ENCODE measurements around the gene SEPTIN14. TPM values are rescaled to one million over a fixed set of nuclear protein-coding genes. Genes with fewer than 3 reads are reported as not detected.
"Not testable (repeated sequence)": the region's sequence is repeated elsewhere in the genome, so short reads cannot be mapped to it uniquely, and the experiment has no call there.

Gene SEPTIN14
- total and polyA plus RNA-seq, 2 of the 13 experiments (the other 11 are each of a cell fraction or from before 2014, with no cell fraction given): not detected

GRCh38 chr7:55893940-55894339 is 31.4 kb upstream of the SEPTIN14 start:
- no peak; the same call in 2 of the 3 replicates for ATAC-seq
- no peak overlapping the region for H2AFZ ChIP-seq (ENCODE audit: low read length)
- H3K9me3 ChIP-seq (ENCODE audit: low read length): no peaks in the 10 kb centered on the region
- no peak overlapping the region for H3K9ac ChIP-seq (ENCODE audit: insufficient read depth, low read depth, low read length)
- H3K27me3 ChIP-seq (ENCODE audit: control insufficient read depth in 1 of 2, insufficient read depth in 2 of 2, low read length in 2 of 2): no peaks in the 10 kb centered on the region
- H4K20me1 ChIP-seq (ENCODE audit: insufficient read depth, low read length): no peaks in the 10 kb centered on the region
- no peak overlapping the region for H3K4me3 ChIP-seq (replicated peaks in 1 of 3; ENCODE audit: insufficient read depth in 1 of 3, low read depth in 2 of 3, low read length in 3 of 3)
- intact Hi-C loops (cut with micrococcal nuclease; ENCODE audit: unreplicated experiment) (no loop called here), in situ Hi-C loops (cut with HindIII; ENCODE audit: extremely low pct_ligation_motif_present, low pct_unique_long_range_greater_than_20kb) (no loop called here)
- H3K27ac ChIP-seq (ENCODE audit: extremely low read length, insufficient read depth, low read length): no peak overlapping the region
- BruUV-seq (replicated peaks): no TSS peak
- H3K4me2 ChIP-seq (ENCODE audit: low read depth, low read length): no peak overlapping the region
- POLR2A ChIA-PET: no interaction called here
- no peaks in the 10 kb centered on the region for H3K36me3 ChIP-seq (replicated peaks in 1 of 2; ENCODE audit: control insufficient read depth in 1 of 2, insufficient read depth in 2 of 2, low read length in 2 of 2)
- CTCF ChIA-PET (ENCODE audit: low intra/inter-chr PET ratio, low total read pairs): no interaction called here
- peaks cover 7% of the 10 kb centered on the region; the same call in 1 of the 2 replicates for H3K4me1 ChIP-seq (ENCODE audit: insufficient read depth, low read length)
- no peaks in the 10 kb centered on the region for H3K79me2 ChIP-seq (ENCODE audit: insufficient read depth, low read length)
- no peak for TF ChIP-seq SCMH1 (CRISPR knock-in tag; IDR thresholded peaks at IDR 0.05; ENCODE audit: borderline replicate concordance)
- TF ChIP-seq ZBTB26 (CRISPR knock-in tag; IDR thresholded peaks at IDR 0.05; ENCODE audit: borderline replicate concordance): no peak
- no peak for TF ChIP-seq NRL (CRISPR knock-in tag; IDR thresholded peaks at IDR 0.05; ENCODE audit: borderline replicate concordance)
- TF ChIP-seq MIER2 (CRISPR knock-in tag; IDR thresholded peaks at IDR 0.05): no peak
- TF ChIP-seq ZNF17 (CRISPR knock-in tag; IDR thresholded peaks at IDR 0.05): no peak
- no peak for TF ChIP-seq ZNF550 (CRISPR knock-in tag; IDR thresholded peaks at IDR 0.05; ENCODE audit: borderline replicate concordance)
- no peak for TF ChIP-seq NCOA2 (CRISPR knock-in tag; IDR thresholded peaks at IDR 0.05)
- no peak for FAIRE-seq
- no peak for DNase-seq (ENCODE audit: low spot score)

GRCh38 chr7:55888378-55888777 is 25.8 kb upstream of the SEPTIN14 start:
- POLR2A ChIA-PET; ATAC-seq; CTCF ChIA-PET (ENCODE audit: low intra/inter-chr PET ratio, low total read pairs); H4K20me1 ChIP-seq (ENCODE audit: insufficient read depth, low read length); in situ Hi-C loops (cut with HindIII; ENCODE audit: extremely low pct_ligation_motif_present, low pct_unique_long_range_greater_than_20kb); H3K27me3 ChIP-seq (ENCODE audit: control insufficient read depth in 1 of 2, insufficient read depth in 2 of 2, low read length in 2 of 2); DNase-seq (ENCODE audit: low spot score); H3K79me2 ChIP-seq (ENCODE audit: insufficient read depth, low read length); H3K9me3 ChIP-seq (ENCODE audit: low read length); H3K36me3 ChIP-seq (replicated peaks in 1 of 2; ENCODE audit: control insufficient read depth in 1 of 2, insufficient read depth in 2 of 2, low read length in 2 of 2); BruUV-seq (replicated peaks); H3K27ac ChIP-seq (ENCODE audit: extremely low read length, insufficient read depth, low read length); intact Hi-C loops (cut with micrococcal nuclease; ENCODE audit: unreplicated experiment); H3K4me1 ChIP-seq (ENCODE audit: insufficient read depth, low read length); FAIRE-seq: not testable (repeated sequence)
- Histone ChIP-seq H3K4me2 (ENCODE audit: low read depth, low read length) (peak overlapping the region; percentile 70), H3K4me3 (replicated peaks in 1 of 3; ENCODE audit: insufficient read depth in 1 of 3, low read depth in 2 of 3, low read length in 3 of 3) (peak overlapping the region; percentile 66 to 69 (median 66); a peak in 5 of 6 replicates), H3K9ac (ENCODE audit: insufficient read depth, low read depth, low read length) (peak overlapping the region; percentile 71), H2AFZ (ENCODE audit: low read length) (peak overlapping the region; percentile 63)
- 86% methylated on average over 10 of the region's 10 CpGs for WGBS (ENCODE audit: low lambda C conversion rate)
- peak; percentile 69; the same call in 1 of the 2 replicates for TF ChIP-seq ZNF770 (CRISPR knock-in tag; IDR thresholded peaks at IDR 0.05)
- peak; percentile 46; the same call in 1 of the 2 replicates for TF ChIP-seq ZBTB38 (CRISPR knock-in tag; IDR thresholded peaks at IDR 0.05)
- peak; percentile 51; the same call in 1 of the 2 replicates for TF ChIP-seq ZMYM3 (CRISPR knock-in tag; IDR thresholded peaks at IDR 0.05)
- TF ChIP-seq ZNF460 (CRISPR knock-in tag; IDR thresholded peaks at IDR 0.05; ENCODE audit: borderline replicate concordance): peak; percentile 82
